NT2/D1 (cell line): ENCODE data around the gene PDE11A.

Experiments
- SUZ12 ChIP-seq: IDR thresholded peaks from 2 replicates; pipeline ENCODE4 v1.6.1; 2011; ENCODE audit not compliant: insufficient read length, insufficient read depth; ENCODE audit errors: extremely low read depth
- YY1 ChIP-seq: IDR thresholded peaks from 2 replicates; pipeline ENCODE4 v1.6.1; 2011; ENCODE audit not compliant: insufficient read length, insufficient read depth
- ZNF274 ChIP-seq: IDR thresholded peaks from 2 replicates; pipeline ENCODE4 v1.6.1; 2011; ENCODE audit warnings: mild to moderate bottlenecking, low read depth, low read length

DNA sequence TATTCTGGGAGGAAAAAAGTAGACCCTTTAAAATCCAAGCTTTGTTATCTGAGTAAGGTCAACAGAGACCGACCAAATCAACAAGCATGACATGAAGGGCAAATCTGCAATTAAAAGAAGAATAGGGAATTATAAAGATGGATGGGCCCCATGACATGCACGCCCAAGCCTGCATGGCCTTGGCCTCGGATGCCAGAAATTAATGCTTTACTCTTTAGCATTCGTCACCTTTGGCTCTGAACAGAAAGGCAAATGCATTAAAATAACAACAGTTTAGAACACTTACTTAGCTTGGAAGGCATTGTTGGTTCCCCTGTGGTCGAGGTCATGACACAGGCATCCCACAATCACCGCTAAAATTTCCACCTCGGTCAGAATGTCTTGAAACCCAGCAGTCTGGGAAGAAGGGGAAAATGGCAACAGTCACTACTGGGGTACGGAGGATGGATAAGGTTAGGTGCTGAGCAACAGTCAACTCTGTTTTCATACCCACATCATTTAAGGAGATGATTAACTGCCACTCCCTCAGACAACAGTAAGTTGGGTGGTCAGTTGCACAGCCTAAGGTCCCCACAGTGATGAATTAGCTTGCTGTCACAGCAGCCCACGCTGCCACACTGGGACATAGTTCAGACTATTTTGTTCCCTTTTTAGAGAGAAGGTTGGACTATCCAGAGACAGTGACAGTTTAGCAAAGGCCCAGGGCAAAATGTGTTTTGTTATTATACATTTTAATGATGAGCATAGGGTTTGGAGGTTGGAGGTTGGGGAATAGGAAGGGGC is 360.9 kb downstream of the PDE11A start:
- TF ChIP-seq ZNF274 (no peak), YY1 (no peak), SUZ12 (no peak)
